AG08396 (cell line): ENCODE data around the gene TAAR1.
A peak's percentile ranks its signal among the peaks of the same experiment; 100 is the strongest.
"Not testable (repeated sequence)": the region's sequence is repeated elsewhere in the genome, so short reads cannot be mapped to it uniquely, and the experiment has no call there.

Experiments used
- DNase-seq: peaks from one replicate; pipeline ENCODE4 v3.0.0; 2012; ENCODE audit warnings: low spot score, mixed read lengths

The TAAR1 gene

DNA sequence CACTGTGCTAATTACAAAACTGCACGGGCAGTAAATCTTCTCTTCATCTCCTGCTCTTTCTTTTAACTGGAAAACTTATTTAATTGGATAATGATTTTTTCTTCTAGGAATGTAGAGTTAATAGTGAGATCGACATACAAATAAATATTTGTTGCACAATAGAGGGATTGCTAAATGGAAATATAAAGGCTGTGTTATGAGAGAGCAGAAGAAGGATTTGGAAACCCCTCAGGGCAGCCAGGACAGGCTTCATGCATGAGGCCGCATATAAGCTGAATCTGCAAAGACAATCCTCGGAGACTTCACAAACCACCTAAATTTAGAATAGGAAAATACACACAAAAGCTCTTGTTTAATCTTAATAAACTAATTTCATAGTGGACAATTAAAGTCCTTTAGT lies 2.9 kb upstream of the TAAR1 start:
- no peak for DNase-seq

DNA sequence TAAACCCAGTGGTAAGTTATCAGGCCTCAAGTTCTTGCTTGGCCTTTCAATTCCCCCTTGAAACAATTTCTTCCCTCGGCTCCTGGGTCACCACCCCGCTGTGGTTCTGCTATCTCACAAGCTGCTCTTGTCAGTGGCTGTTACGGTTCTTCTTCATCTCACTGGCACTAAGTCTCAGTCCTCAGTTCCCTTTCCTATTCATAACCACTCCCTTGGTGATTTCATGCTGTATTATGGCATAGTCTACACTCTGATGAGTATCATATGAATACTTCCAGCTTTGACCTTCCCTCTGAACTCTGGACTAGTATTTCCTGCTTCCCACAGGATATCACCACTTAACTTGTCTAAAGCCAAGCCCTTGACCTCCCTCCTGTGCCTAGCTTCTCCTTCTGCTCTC lies 7.9 kb downstream of the TAAR1 start:
- DNase-seq, result no peak

DNA sequence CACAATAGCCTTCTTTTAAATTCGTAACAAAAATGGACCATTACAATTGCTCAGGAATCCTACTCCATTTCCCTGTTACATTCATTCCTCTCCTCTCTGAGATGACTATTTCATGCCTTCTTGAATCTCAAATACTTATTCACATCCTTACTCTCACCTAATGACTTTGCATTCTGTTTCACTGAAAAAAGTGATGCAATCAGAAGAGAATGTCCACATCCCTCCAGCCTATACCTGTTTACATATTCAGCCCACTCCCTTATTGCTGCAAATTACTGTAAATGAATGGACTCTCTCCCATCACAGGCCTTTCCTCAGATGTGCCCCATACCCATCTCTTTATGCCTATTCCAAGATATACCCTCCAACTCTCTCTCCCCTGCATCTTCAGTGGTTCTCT lies 8.6 kb downstream of the TAAR1 start:
- no peak for DNase-seq

DNA sequence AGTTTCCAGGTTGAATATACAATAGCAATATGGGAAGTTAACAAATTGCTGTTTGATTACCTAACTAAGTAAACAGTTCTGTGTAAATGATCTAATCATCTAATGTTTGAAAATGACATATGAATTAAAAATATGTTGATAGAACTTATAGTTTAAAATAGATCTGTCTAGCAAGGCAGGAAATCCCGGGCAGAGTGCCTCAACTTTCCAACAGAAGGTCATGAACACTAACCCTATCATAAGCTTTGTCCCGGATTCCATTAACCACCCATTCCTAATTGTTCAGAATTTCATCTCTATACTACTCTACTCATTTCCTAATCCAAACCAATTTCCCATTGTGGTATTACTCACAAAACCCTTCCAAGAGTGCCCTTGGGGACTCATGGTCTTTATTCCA lies 10.2 kb downstream of the TAAR1 start:
- DNase-seq, result no peak

DNA sequence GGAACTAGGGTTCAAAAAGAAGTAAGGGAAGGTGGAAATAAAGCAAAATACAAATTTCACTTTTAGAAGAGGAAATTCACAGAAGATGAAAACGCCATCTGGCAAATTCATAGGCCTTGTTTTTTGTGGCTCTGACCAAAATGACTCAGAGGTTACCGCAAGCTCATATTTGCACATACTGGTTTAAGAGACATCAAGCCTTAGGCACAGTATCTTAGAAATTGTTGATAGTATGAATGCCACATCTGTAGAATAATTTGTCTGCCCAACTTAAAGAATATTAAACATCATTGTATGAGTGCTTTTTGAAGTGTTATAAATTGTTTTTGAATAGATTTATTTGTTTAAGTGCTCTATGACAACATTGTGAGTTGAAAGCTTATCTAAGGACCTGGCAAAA lies 10.6 kb downstream of the TAAR1 start:
- DNase-seq, result peak; percentile 18

DNA sequence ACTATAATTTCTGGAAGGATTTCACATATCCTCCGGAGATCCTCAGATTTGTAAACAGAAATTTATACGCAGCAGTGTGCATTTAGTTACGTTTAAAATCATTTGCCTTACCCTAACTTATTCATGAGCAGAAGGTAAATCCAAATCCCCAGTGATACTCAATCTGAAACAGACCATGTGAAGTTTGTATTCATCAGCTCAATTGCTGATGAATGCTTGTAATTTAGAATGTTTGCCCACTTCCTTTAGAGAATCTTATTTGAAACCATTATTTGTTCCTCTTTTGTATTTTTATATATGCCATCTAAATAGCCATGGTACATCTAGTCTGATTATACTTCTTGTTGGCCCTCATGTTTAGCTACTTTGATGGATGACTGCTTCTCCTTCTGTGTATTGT lies 15.4 kb downstream of the TAAR1 start:
- no peak for DNase-seq

DNA sequence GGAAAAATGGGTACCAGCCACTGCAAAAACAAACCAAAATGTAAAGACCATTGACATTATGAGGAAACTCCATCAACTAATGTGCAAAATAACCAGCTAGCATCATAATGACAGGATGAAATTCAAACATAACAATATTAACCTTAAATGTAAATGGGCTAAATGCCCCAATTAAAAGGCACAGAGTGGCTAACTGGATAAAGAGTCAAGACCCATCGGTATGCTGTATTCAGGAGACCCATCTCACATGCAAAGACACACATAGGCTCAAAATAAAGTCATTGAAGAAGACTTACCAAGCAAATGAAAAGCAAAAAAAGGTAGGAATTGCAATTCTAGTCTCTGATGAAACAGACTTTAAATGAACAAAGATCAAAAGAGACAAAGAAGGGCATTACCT lies 21.8 kb downstream of the TAAR1 start:
- DNase-seq, result not testable (repeated sequence)

DNA sequence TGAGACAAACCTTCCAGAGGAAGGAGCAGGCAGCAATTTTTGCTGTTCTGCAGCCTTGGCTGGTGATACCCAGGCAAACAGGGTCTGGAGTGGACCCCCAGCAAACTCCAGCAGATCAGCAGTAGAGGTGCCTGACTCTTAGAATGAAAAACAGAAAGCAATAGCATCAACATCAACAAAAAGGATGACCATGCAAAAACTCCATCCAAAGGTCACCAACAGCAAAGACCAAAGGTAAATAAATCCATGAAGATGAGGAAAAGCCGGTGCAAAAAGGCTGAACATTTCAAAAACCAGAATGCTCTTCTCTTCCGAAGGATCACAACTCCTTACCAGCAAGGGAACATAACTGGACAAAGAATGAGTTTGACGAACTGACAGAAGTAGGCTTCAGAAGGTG lies 23.1 kb downstream of the TAAR1 start:
- DNase-seq, result not testable (repeated sequence)

DNA sequence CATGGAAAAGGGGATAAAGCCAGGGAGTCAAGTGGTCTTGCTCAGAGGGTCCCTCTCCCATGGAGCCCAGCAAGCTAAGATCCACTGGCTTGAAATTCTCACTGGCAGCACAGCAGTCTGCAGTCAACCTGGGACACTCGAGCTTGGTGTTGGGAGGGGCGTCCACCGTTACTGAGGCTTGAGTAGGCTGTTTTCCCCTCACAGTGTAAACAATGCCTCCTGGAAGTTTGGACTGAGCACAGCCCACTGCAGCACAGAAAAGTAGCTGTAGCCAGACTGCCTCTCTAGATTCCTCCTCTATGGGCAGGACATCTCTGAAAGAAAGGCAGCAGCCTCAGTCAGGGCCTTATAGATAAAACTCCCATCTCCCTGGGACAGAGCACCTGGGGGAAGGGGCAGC lies 23.7 kb downstream of the TAAR1 start:
- DNase-seq, result not testable (repeated sequence)

DNA sequence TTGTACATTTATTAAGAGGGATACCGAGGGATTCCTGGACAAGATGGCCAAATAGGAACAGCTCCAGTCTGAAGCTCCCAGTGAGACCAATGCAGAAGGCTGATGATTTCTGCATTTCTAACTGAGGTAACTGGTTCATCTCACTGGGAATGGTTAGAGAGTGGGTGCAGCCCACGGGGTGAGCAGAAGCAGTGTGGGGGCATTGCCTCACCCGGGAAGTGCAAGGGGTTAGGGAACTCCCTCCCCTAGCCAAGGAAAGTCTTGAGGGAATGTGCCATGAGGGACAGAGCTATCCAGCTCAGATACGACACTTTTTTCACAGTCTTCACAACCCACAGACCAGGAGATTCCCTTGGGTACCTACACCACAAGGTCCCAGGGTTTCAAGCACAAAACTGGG lies 24.2 kb downstream of the TAAR1 start:
- DNase-seq, result no peak

DNA sequence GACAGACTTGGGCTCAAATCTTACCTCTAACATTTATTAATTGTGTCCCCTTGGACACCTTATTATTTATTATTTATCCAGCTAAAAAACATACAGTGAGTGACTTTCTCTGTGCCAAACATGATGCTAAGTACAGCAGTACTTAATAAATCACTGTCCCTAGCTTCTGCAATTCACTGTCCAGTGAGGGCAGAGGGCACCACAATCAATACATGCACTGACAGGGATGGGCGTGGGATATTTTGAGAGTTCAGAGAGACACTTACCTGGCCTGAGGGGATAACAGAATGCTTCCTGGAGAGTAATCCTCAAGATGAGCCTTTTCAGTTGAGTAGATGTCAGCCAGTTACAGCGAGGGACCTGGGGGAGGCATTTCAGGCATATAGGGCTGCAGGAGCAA lies 25.6 kb downstream of the TAAR1 start:
- DNase-seq, result no peak

DNA sequence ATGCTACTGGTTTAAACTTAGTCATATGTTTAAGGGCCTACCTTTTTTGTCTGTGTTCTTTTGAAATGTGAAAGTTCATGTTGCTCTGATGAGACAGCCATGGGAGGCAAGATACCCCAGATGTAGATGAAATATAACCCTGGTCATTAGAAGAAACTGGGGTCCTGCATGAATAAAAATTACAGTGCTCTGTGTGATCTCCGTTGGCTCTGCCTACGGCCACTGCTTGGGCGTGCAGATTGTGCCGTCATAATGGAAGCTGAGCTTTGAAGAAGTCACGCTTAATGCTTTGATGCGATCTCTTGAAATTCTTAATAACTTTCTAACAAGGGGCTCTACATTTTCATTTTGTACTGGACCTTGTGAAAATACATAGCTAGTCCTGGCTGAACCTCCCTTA lies 34.8 kb downstream of the TAAR1 start, which contains the start of gene TAAR2:
TAAR2 (minus strand) TSS at position 101 of the 400 bp plus-strand sequence; CDS start at position 101, 0 bp downstream.
- DNase-seq, result no peak

DNA sequence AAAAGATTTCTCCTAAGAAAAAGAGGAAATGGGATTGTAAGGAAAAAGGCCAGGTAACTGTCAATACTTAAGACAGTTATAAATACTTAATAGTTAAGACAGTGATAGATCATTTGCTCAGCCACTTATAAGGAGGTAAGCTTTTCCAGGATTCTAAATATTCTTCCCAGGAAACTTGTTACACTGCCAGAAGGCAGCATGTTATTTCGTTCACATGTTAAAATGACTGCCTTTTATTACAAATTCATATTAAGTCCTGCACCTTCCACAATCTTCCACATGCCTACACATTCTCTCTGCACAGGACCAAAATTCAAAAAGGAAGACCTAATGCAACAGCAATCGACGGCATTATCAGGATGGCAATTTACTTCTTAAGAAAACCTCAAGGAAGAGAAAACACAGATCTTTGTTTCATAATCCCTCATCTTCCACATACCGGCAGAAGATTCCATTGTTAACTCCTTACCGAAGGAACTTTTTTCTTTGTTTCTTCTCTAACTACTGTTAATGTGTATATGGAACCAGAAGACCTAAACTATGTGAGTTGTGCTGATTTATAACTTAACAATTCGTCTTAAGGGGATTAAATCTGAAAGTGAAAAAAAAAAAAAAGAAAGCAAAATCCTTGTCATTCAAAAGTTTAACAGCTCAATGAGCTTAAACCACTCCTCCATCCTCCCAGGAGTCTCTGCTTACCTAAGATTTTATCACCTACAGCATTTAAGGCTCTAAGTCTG lies 35.7 kb downstream of the TAAR1 start:
- no peak for DNase-seq

DNA sequence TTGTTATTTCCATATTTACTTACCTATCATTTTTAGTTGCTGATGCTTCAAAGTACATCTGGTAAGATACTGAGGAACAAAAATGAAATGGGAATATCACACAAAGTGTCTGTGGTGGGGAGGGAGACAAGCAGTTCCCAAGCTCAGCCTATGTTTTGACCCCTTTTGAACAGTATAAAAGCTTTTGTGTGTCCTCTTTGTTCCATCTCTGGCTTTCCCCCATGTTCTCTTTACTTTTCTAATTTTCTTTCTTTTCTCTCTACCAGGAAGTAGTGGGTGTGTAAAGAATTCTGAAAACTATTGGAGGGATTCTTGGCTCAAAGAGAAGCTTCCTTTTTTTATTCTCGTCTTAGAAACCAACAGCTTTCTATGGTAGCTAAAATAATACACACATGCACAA lies 42.3 kb downstream of the TAAR1 start:
- DNase-seq, result no peak

DNA sequence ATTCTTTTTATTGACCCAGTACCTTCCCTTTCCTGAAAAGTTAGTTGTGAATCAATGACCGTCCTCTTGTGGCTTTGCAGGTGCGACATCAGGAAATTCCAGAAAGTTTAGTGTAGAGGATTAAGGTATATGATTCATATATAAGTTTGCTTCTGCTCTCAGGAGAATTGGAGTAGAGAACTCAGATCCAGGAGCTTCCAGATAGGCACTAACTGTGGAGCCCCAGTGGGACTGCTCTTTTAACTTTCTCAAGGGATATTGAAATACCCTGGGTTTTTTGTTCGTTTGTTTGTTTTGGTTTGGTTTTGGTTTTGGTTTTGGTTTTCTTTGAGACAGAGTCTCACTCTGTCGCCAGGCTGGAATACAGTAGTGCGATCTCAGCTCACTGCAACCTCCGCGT lies 44.4 kb downstream of the TAAR1 start:
- no peak for DNase-seq

DNA sequence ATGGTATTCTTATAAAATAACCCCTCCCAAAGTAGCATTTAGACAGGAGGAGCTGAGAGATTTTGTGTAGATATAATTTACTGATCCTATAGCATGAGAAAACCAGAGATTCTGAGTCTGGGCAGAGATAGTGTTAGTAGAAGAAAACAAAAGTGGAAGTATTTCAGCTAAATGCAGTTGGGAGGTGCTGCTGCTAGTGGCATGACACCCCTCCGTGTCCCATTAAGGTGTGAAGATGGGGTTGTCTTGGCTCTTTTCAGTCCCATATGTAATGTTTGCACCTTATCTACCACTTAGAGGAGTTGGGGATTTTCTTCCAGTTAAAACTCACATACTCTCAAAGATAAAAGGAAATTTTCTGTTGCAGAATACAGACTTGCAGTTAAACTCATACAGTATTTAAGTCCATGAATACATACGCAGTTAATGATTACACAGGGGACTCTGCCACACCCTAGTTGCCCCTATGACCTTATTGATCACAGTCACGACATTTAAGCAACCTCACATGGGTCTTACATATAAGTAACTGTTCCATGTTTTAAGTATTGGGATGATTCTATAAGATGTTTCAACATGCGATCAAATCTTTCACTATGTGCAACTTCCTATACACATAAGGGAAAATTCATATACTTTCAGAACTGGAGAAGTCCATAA lies 46.4 kb downstream of the TAAR1 start:
- no peak for DNase-seq

DNA sequence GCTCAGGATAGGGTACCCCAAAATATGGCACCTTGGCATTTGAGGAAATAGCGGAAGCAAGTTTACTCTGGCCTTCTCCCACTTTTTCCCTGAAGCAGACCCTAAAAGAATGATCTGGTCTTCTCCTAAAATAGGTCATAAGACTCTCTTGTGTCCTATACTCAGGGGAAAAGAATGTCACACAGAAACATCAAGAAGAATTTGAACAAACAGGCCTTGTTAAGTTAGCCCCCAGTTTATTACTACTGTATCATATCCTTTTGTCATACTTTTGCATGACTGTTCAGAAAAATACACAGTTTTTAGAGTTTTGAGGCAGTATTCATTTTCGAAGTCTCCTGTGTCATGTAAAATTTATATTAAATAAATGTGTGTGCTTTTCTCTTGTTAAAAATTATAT lies 47.4 kb downstream of the TAAR1 start:
- no peak for DNase-seq

DNA sequence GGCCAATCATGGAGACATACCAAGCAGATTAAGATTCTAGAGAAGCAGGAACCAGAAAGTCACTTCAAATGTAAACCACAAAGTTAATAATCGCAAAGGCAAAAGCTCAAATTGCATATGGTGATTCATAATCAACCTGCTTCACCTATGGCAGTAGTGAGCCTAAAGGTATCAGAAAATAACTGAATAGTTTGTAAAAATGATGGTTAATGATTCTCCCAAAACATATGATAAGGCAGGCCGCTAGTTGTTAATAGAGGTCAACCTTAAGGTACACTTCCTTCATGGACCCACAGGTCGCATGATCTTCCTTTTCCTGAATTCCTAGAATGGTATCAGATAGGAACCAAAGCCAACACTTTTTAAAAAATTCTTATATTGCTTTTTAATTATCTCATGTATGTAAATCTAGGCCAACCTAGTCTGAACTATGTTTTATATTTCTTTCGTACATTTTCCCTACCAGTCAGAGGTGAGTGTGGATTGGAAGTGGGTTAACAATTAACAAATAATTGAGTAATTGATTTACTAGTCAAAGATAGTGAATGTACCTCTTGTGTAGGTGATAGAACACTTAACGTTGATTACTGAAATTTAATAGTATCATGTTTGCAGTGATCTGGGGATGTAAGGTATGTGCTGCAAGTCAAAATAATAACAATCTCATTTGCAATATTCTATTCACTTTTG lies 51.3 kb downstream of the TAAR1 start:
- DNase-seq, result no peak

DNA sequence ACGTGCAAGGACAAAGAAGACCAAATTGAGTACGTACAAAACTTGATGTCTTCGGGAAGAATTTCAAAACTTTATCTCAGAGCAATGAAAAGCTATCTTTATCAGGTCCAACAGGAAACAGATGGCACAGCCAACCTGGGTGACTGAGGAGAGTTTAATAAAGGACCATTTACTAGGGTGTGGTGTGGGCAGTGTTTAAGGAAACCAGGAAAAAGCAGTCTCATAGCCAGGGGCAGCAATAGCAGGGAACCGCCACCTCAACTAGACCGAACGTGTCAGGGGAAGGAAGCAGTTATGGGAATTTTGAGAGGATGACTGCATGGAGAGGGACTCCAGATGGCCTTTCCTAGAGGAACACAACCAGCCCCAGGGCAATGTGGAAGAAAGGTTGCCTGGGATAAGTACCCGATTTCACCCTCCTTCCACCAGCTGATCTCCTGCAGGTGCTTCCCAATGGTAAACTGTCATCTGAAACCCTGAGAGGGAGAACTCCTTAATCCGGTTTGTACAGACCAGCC lies 54.3 kb downstream of the TAAR1 start:
- no peak for DNase-seq

DNA sequence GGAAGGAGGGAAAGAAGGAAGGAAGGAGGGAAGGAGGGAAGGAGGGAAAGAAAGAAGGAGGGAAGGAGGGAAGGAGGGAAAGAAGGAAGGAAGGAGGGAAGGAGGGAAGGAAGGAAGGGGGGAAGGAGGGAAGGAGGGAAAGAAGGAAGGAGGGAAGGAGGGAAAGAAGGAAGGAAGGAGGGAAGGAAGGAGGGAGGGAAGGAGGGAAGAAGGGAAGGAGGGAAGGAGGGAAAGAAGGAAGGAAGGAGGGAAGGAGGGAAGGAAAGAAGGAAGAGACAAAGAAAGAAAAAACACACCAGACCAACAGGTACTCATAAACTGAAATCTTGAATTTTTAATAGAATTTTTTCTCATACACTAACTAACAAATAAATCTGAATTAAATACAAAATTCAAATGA lies 58.1 kb downstream of the TAAR1 start:
- not testable (repeated sequence) for DNase-seq

DNA sequence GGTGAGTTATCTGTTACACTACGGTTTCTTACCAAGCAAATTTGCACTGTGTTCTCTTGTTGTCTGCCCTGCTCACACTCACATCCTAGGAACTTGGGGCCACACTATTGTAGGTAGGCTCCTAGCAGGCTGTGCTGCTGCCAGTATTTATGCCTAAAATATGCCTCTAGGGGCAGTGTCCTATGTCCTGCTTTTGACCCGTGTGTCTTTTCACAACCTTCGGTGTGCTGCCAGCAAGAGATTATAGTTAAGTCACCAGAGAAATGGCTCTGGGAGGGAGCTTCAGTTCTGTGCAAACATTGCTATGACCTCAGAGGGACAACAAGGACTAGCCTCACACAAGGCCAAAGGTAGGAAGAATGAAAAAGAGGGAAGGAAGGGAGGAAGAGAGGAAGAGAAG lies 60.5 kb downstream of the TAAR1 start:
- peak; percentile 7 for DNase-seq

DNA sequence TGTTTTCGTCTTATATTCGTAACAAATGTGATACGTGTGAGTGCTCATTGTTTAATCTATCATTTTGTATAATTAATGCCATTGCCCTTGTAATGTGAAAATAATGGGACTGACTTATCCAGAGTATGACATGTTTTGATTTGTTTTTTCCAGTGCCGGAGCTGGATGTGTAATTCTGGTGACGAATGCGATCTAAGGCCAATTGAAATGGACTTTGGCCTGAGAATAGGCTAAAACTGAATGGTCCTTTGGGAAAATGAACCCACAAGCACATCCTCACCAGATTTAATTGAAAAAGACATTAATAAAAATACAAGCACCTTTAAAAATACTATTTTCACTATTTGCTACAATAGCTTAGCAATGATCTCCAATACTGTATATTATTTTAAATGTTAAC lies 62.8 kb downstream of the TAAR1 start:
- DNase-seq, result no peak
